K562 (cell line): ENCODE results near the gene NYAP1. TPM values are rescaled to one million over a fixed set of nuclear protein-coding genes. Genes with fewer than 3 reads are reported as not detected.

Experiments
- ADNP ChIP-seq: fragments of 200-800 bp; sonication (Bioruptor generic); IDR thresholded peaks from 2 replicates; pipeline ENCODE4 v1.6.1; 2016; ENCODE audit warnings: missing genetic modification characterization, missing compliant biosample characterization
- BHLHE40 ChIP-seq: IDR thresholded peaks from 2 replicates; pipeline ENCODE4 v1.6.1; 2011; ENCODE audit warnings: low read length, improper control_type of control experiment
- CGGBP1 ChIP-seq: fragments of 250-450 bp; sonication (Bioruptor Pico); IDR thresholded peaks from 2 replicates; pipeline ENCODE4 v1.9.0; 2021; ENCODE audit warnings: mild to moderate bottlenecking
- DLX4 ChIP-seq: fragments of 250-450 bp; sonication (Bioruptor Pico); IDR thresholded peaks from 2 replicates; pipeline ENCODE4 v1.6.1; 2021; ENCODE audit warnings: mild to moderate bottlenecking
- EHMT2 ChIP-seq: fragments of 450-650 bp; IDR thresholded peaks from 2 replicates; pipeline ENCODE4 v1.6.1; 2018; ENCODE audit warnings: antibody characterized with exemption
- HMG20B ChIP-seq: fragments of 250-450 bp; sonication (Bioruptor Pico); IDR thresholded peaks from 2 replicates; pipeline ENCODE4 v1.5.0; 2021; ENCODE audit warnings: mild to moderate bottlenecking
- JUND ChIP-seq, 2 experiments: IDR thresholded peaks; 2 replicates in 1 of 2; 3 replicates in 1 of 2; pipeline ENCODE4 v1.6.1; 2011; ENCODE audit warnings: borderline replicate concordance in 2 of 2, low read depth in 2 of 2, low read length in 2 of 2, improper control_type of control experiment in 1 of 2, missing biosample characterization in 1 of 2, missing genetic modification characterization in 1 of 2, missing genetic modification reagents in 1 of 2
- MBD2 ChIP-seq: sonication (generic); IDR thresholded peaks from 2 replicates; pipeline ENCODE4 v1.6.1; 2016; ENCODE audit warnings: low read depth, borderline replicate concordance
- NFE2L1 ChIP-seq: fragments of 450-650 bp; IDR thresholded peaks from 2 replicates; pipeline ENCODE4 v1.6.1; 2016; ENCODE audit warnings: missing genetic modification characterization, low read depth, mild to moderate bottlenecking, missing compliant biosample characterization, moderate library complexity, borderline replicate concordance
- NONO ChIP-seq, 2 experiments: fragments of 200-400 bp in 1 of 2; fragments of 450-650 bp in 1 of 2; formaldehyde crosslinking in 1 of 2; IDR thresholded peaks; 2 replicates each; pipeline ENCODE4 v1.6.1; 2017; ENCODE audit warnings: low read depth in 2 of 2, mild to moderate bottlenecking in 2 of 2, moderate library complexity in 2 of 2, low read length in 1 of 2
- PML ChIP-seq: IDR thresholded peaks from 2 replicates; pipeline ENCODE4 v1.6.1; 2012; ENCODE audit warnings: low read length, inconsistent platforms
- POLR2H ChIP-seq: IDR thresholded peaks from 2 replicates; pipeline ENCODE4 v1.6.1; 2016; ENCODE audit warnings: missing genetic modification characterization, low read depth, mild to moderate bottlenecking, control low read depth, missing compliant biosample characterization, moderate library complexity
- SIX5 ChIP-seq, 2 experiments: IDR thresholded peaks; 2 replicates each; pipeline ENCODE4 v1.6.1; 2011; ENCODE audit warnings: low read length in 2 of 2, borderline replicate concordance in 1 of 2, low read depth in 1 of 2, mild to moderate bottlenecking in 1 of 2, moderate library complexity in 1 of 2; ENCODE audit not compliant: insufficient read depth in 1 of 2
- STAG1 ChIP-seq: sonication (generic); formaldehyde crosslinking; IDR thresholded peaks from 2 replicates; pipeline ENCODE4 v1.5.0; 2020; ENCODE audit warnings: missing genetic modification reagents, borderline replicate concordance
- XRCC5 ChIP-seq: fragments of 200-400 bp; formaldehyde crosslinking; IDR thresholded peaks from 2 replicates; pipeline ENCODE4 v1.6.1; 2017; ENCODE audit warnings: low read depth, mild to moderate bottlenecking, low read length
- YBX1 ChIP-seq: fragments of 450-650 bp; IDR thresholded peaks from 2 replicates; pipeline ENCODE4 v1.7.1; 2016; ENCODE audit warnings: mild to moderate bottlenecking
- ZNF12 ChIP-seq: sonication (generic); formaldehyde crosslinking; IDR thresholded peaks from 2 replicates; pipeline ENCODE4 v1.4.0; 2020; ENCODE audit warnings: mild to moderate bottlenecking, missing genetic modification reagents
- ZNF197 ChIP-seq: fragments of 200-800 bp; sonication (Bioruptor generic); IDR thresholded peaks from 2 replicates; pipeline ENCODE4 v1.6.1; 2016; ENCODE audit warnings: low read depth, missing genetic modification characterization, missing compliant biosample characterization
- ZNF324 ChIP-seq: fragments of 250-450 bp; sonication (Bioruptor Pico); IDR thresholded peaks from 2 replicates; pipeline ENCODE4 v1.4.0; 2020; ENCODE audit warnings: mild to moderate bottlenecking
- ZNF57 ChIP-seq: fragments of 450-650 bp; formaldehyde crosslinking; IDR thresholded peaks from 2 replicates; pipeline ENCODE4 v1.4.0; 2020; ENCODE audit warnings: mild to moderate bottlenecking, moderate library complexity
- ZNF586 ChIP-seq: fragments of 450-650 bp; formaldehyde crosslinking; conservative IDR thresholded peaks from 2 replicates; pipeline ENCODE4 v1.4.0; 2020; ENCODE audit warnings: mild to moderate bottlenecking, moderate library complexity
- ZZZ3 ChIP-seq: fragments of 450-650 bp; IDR thresholded peaks from 2 replicates; pipeline ENCODE4 v1.6.1; 2016; ENCODE audit warnings: antibody characterized with exemption, mild to moderate bottlenecking, moderate library complexity
- polyA plus RNA-seq, 8 experiments: library from polyadenylated mRNA; depleted of rRNA in 4 of 8; stranded (reverse) in 5 of 8; unstranded in 3 of 8; fragments of >200 nt; fragmentation: Nextera tagmentation in 2 of 8; fragmentation: Illumina TruSeq in 1 of 8; extraction: Ambion mirVana in 2 of 8; extraction: Trizol in 1 of 8; gene quantifications; 2 replicates each; pipeline versions ENCODE4 v1.2.1 to v1.2.3, GENCODE V29; 2011 to 2014; ENCODE audit warnings: inconsistent platforms in 1 of 8, missing spikeins in 1 of 8
- total RNA-seq, 7 experiments: library from RNA; depleted of rRNA in 6 of 7; stranded (reverse); fragments of >200 nt in 6 of 7; fragmentation: Illumina TruSeq in 2 of 7; extraction: Trizol in 2 of 7; gene quantifications; 2 replicates each; pipeline versions ENCODE4 v1.2.1 to v1.2.3, GENCODE V29; 2011 to 2021; ENCODE audit warnings: low replicate concordance in 1 of 7
- TF ChIP-seq, protein P1 (sequence below): fragments of 250-450 bp; sonication (Bioruptor Pico); IDR thresholded peaks from 2 replicates; pipeline ENCODE4 v1.8.0; 2021; ENCODE audit warnings: borderline replicate concordance, mild to moderate bottlenecking, moderate library complexity; ENCODE audit not compliant: poor library complexity, severe bottlenecking
- TF ChIP-seq, protein P2 (sequence below): fragments of 450-650 bp; IDR thresholded peaks from 2 replicates; pipeline ENCODE4 v1.6.1; 2017; ENCODE audit warnings: mild to moderate bottlenecking, moderate library complexity
- TF ChIP-seq, protein P3 (sequence below): fragments of 250-450 bp; sonication (Bioruptor Pico); IDR thresholded peaks from 2 replicates; pipeline ENCODE4 v1.4.0; 2020; ENCODE audit warnings: borderline replicate concordance

The NYAP1 gene
- total and polyA plus RNA-seq, 9 of the 15 experiments (the other 6 are each of a cell fraction or from before 2014, with no cell fraction given), result 0.11 to 0.88 (median 0.22) TPM; not detected in 2

- TF ChIP-seq, protein P1, sequence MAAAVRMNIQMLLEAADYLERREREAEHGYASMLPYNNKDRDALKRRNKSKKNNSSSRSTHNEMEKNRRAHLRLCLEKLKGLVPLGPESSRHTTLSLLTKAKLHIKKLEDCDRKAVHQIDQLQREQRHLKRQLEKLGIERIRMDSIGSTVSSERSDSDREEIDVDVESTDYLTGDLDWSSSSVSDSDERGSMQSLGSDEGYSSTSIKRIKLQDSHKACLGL (CRISPR knock-in tag), result no peak
- TF ChIP-seq HMG20B (CRISPR knock-in tag) (no peak), EHMT2 (no peak), POLR2H (tag) (no peak), NFE2L1 (tag) (no peak), DLX4 (CRISPR knock-in tag) (no peak), ZNF197 (CRISPR knock-in tag) (no peak), SIX5 (IDR thresholded peaks at IDR 0.05; ENCODE audit: borderline replicate concordance in 1 of 2, insufficient read depth in 1 of 2, low read depth in 1 of 2, low read length in 2 of 2) (no peak), ZNF12 (CRISPR knock-in tag) (no peak), ZZZ3 (no peak), JUND (IDR thresholded peaks at IDR 0.05; ENCODE audit: borderline replicate concordance, low read depth, low read length) (peak; percentile 90), JUND (tag; IDR thresholded peaks at IDR 0.05; ENCODE audit: borderline replicate concordance, low read depth, low read length) (no peak), MBD2 (0 out of 2 replicates have a peak, but pooled peaks have one; percentile 39), ZNF324 (no peak), STAG1 (no peak), XRCC5 (no peak), PML (no peak), BHLHE40 (peak; percentile 74), YBX1 (no peak), ZNF57 (CRISPR knock-in tag) (no peak), ZNF586 (no peak), CGGBP1 (CRISPR knock-in tag) (no peak), NONO (IDR thresholded peaks at IDR 0.05; ENCODE audit: low read depth in 2 of 2, low read length in 1 of 2) (peak in 1 of 2 experiments; percentile 92; a peak in 2 of 4 replicates), ADNP (tag) (no peak)
- TF ChIP-seq, protein P2, sequence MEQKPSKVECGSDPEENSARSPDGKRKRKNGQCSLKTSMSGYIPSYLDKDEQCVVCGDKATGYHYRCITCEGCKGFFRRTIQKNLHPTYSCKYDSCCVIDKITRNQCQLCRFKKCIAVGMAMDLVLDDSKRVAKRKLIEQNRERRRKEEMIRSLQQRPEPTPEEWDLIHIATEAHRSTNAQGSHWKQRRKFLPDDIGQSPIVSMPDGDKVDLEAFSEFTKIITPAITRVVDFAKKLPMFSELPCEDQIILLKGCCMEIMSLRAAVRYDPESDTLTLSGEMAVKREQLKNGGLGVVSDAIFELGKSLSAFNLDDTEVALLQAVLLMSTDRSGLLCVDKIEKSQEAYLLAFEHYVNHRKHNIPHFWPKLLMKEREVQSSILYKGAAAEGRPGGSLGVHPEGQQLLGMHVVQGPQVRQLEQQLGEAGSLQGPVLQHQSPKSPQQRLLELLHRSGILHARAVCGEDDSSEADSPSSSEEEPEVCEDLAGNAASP, result no peak
- TF ChIP-seq, protein P3, sequence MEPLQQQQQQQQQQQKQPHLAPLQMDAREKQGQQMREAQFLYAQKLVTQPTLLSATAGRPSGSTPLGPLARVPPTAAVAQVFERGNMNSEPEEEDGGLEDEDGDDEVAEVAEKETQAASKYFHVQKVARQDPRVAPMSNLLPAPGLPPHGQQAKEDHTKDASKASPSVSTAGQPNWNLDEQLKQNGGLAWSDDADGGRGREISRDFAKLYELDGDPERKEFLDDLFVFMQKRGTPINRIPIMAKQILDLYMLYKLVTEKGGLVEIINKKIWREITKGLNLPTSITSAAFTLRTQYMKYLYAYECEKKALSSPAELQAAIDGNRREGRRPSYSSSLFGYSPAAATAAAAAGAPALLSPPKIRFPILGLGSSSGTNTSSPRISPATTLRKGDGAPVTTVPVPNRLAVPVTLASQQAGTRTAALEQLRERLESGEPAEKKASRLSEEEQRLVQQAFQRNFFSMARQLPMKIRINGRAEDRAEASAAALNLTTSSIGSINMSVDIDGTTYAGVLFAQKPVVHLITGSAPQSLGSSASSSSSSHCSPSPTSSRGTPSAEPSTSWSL, result no peak
Measured at GRCh38 chr7:100486753-100487446, 3.2 kb downstream of the NYAP1 start (continued).
